ENCODE results near the gene LRRC25. TPM values are rescaled to one million over a fixed set of nuclear protein-coding genes. Genes with fewer than 3 reads are reported as not detected.
"Not testable (repeated sequence)": the region's sequence is repeated elsewhere in the genome, so short reads cannot be mapped to it uniquely, and the experiment has no call there.

Gene LRRC25
- total and polyA plus RNA-seq, 9 donors = 1.4 to 9.2 (median 2.4) TPM

DNA sequence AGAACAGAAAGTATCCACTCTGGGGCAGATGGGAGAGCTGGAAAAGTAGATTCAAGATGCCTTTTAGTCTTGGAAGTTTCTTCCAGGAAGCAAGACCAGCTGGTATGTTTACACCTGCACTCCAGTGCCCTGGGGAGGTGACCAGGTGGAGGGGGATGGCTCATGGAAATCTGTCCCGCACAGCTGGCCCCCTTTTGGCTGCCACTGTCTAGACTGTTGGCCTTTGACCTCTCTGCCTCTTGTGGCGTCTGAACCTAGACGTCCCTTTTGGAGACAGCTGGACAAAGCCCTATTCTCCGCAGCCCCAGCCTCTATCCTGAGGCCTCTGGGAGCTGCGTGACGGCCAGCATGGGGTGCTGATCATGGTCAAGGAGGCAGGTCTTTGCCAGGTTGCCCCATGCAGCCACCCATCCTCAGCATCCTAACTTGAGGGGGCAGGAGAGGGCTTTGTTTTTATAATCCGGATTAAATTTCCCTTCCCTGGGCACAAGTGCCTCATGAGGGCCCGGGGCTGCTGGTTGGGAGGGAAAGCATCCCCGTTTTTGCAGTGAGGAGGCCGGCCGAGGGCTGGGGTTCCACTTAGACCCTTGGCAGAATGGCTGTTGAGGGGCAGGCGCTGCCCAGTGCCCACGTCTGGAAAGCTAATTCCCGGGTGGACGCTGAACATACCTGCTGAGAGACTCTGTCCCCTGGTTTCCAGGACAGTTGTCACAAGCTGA, 28.8 kb downstream of the LRRC25 start:
- no peak for TF ChIP-seq POLR2A (IDR thresholded peaks at IDR 0.05)
- TF ChIP-seq, protein P1, sequence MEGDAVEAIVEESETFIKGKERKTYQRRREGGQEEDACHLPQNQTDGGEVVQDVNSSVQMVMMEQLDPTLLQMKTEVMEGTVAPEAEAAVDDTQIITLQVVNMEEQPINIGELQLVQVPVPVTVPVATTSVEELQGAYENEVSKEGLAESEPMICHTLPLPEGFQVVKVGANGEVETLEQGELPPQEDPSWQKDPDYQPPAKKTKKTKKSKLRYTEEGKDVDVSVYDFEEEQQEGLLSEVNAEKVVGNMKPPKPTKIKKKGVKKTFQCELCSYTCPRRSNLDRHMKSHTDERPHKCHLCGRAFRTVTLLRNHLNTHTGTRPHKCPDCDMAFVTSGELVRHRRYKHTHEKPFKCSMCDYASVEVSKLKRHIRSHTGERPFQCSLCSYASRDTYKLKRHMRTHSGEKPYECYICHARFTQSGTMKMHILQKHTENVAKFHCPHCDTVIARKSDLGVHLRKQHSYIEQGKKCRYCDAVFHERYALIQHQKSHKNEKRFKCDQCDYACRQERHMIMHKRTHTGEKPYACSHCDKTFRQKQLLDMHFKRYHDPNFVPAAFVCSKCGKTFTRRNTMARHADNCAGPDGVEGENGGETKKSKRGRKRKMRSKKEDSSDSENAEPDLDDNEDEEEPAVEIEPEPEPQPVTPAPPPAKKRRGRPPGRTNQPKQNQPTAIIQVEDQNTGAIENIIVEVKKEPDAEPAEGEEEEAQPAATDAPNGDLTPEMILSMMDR (IDR thresholded peaks at IDR 0.05) = no peak
- TF ChIP-seq EP300 (IDR thresholded peaks at IDR 0.05) = no peak
- intact Hi-C loops (cut with DNase I) = no loop called here
- no peaks in the 10 kb centered on the region for H3K27me3 ChIP-seq
- no peaks in the 10 kb centered on the region for H3K36me3 ChIP-seq
- no peak for DNase-seq
- WGBS, 3 donors = 81 to 90% (median 85%) methylated on average over 15 of the region's 15 CpGs
- H3K4me3 ChIP-seq = no peak overlapping the region
- H3K9me3 ChIP-seq = no peaks in the 10 kb centered on the region
- H3K4me1 ChIP-seq (ENCODE audit: insufficient read depth) = peaks cover 6% of the 10 kb centered on the region
- H3K27ac ChIP-seq = no peak overlapping the region

DNA sequence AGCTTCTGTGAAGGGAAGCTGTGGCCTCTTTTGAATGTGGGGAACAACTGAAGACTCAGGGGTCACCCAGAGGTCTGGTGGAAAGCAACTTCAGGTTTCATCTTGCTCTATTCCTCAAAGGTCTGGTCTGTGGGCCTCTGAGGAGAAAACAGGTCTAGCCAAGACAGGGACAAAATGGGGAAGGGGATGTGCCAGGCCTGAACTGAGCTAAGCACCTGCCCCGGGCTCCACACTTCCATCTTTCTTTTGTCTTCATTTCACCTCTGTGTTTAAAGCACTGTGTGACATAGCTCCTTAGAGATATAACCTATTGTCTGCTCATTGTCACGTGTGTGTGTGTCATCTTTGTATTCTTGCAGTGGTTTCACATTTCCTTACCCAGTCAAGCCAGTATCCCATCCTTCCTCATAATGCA, 31.4 kb downstream of the LRRC25 start:
- H3K27me3 ChIP-seq = no peaks in the 10 kb centered on the region
- DNase-seq = no peak
- intact Hi-C loops (cut with DNase I) = no loop called here
- no peak overlapping the region for H3K4me3 ChIP-seq
- peaks cover 6% of the 10 kb centered on the region for H3K4me1 ChIP-seq (ENCODE audit: insufficient read depth)
- 92 to 98% (median 93%) methylated on average over 2 of the region's 2 CpGs for WGBS, 3 donors
- H3K36me3 ChIP-seq = no peaks in the 10 kb centered on the region
- H3K27ac ChIP-seq = peak overlapping the region in 1 of 2 donors; percentile 95
- TF ChIP-seq, protein P1 (IDR thresholded peaks at IDR 0.05) = no peak
- TF ChIP-seq EP300 (IDR thresholded peaks at IDR 0.05) = no peak
- no peak for TF ChIP-seq POLR2A (IDR thresholded peaks at IDR 0.05)
- H3K9me3 ChIP-seq = no peaks in the 10 kb centered on the region

- Histone ChIP-seq H3K27ac (peak overlapping the region; percentile 26 to 95), H3K36me3 (no peaks in the 10 kb centered on the region), H3K4me1 (ENCODE audit: insufficient read depth) (peaks cover 6% of the 10 kb centered on the region), H3K27me3 (no peaks in the 10 kb centered on the region), H3K9me3 (no peaks in the 10 kb centered on the region), H3K4me3 (no peak overlapping the region)
- 3 to 6% (median 3%) methylated on average over 15 of the region's 15 CpGs for WGBS, 3 donors
- peak; percentile 76 to 87 (median 81) for DNase-seq
- TF ChIP-seq, protein P1 (IDR thresholded peaks at IDR 0.05) = no peak
- TF ChIP-seq POLR2A (IDR thresholded peaks at IDR 0.05) (no peak), EP300 (IDR thresholded peaks at IDR 0.05) (no peak)
- intact Hi-C loops (cut with DNase I) = no loop called here
These were observed 32.4 kb downstream of the LRRC25 start for GRCh38 chr19:18364826-18365528.

- 30 to 45% (median 34%) methylated on average over 11 of the region's 11 CpGs for WGBS, 3 donors
- H3K27me3 ChIP-seq; H3K4me3 ChIP-seq; H3K4me1 ChIP-seq (ENCODE audit: insufficient read depth); DNase-seq; H3K36me3 ChIP-seq; H3K9me3 ChIP-seq; intact Hi-C loops (cut with DNase I): not testable (repeated sequence)
- peak overlapping the region; percentile 26 to 95 for H3K27ac ChIP-seq
These were observed 33.1 kb downstream of the LRRC25 start for GRCh38 chr19:18364277-18364825.
